ENCODE results near the gene GAD2.

The GAD2 gene

GRCh38 chr10:26303366-26303765 lies 86.8 kb downstream of the GAD2 start:
- ATAC-seq, result no peak
- TF ChIP-seq, protein P1, sequence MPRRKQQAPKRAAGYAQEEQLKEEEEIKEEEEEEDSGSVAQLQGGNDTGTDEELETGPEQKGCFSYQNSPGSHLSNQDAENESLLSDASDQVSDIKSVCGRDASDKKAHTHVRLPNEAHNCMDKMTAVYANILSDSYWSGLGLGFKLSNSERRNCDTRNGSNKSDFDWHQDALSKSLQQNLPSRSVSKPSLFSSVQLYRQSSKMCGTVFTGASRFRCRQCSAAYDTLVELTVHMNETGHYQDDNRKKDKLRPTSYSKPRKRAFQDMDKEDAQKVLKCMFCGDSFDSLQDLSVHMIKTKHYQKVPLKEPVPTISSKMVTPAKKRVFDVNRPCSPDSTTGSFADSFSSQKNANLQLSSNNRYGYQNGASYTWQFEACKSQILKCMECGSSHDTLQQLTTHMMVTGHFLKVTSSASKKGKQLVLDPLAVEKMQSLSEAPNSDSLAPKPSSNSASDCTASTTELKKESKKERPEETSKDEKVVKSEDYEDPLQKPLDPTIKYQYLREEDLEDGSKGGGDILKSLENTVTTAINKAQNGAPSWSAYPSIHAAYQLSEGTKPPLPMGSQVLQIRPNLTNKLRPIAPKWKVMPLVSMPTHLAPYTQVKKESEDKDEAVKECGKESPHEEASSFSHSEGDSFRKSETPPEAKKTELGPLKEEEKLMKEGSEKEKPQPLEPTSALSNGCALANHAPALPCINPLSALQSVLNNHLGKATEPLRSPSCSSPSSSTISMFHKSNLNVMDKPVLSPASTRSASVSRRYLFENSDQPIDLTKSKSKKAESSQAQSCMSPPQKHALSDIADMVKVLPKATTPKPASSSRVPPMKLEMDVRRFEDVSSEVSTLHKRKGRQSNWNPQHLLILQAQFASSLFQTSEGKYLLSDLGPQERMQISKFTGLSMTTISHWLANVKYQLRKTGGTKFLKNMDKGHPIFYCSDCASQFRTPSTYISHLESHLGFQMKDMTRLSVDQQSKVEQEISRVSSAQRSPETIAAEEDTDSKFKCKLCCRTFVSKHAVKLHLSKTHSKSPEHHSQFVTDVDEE (CRISPR knock-in tag; IDR thresholded peaks at IDR 0.05), result no peak
- TF ChIP-seq ZNF70 (CRISPR knock-in tag; IDR thresholded peaks at IDR 0.05) (no peak), ZFP3 (CRISPR knock-in tag; IDR thresholded peaks at IDR 0.05) (no peak)

- TF ChIP-seq TOX (CRISPR knock-in tag; IDR thresholded peaks at IDR 0.05; ENCODE audit: borderline replicate concordance), result no peak
- no peak for TF ChIP-seq ZFP3 (CRISPR knock-in tag; IDR thresholded peaks at IDR 0.05)
- TF ChIP-seq ZNF8 (CRISPR knock-in tag; IDR thresholded peaks at IDR 0.05), result no peak
- TF ChIP-seq TCF4 (CRISPR knock-in tag; IDR thresholded peaks at IDR 0.05; ENCODE audit: borderline replicate concordance), result no peak
- TF ChIP-seq, protein P2, sequence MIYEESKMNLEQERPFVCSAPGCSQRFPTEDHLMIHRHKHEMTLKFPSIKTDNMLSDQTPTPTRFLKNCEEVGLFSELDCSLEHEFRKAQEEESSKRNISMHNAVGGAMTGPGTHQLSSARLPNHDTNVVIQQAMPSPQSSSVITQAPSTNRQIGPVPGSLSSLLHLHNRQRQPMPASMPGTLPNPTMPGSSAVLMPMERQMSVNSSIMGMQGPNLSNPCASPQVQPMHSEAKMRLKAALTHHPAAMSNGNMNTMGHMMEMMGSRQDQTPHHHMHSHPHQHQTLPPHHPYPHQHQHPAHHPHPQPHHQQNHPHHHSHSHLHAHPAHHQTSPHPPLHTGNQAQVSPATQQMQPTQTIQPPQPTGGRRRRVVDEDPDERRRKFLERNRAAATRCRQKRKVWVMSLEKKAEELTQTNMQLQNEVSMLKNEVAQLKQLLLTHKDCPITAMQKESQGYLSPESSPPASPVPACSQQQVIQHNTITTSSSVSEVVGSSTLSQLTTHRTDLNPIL (CRISPR knock-in tag; IDR thresholded peaks at IDR 0.05; ENCODE audit: low read depth), result no peak
- no peak for TF ChIP-seq OSR1 (CRISPR knock-in tag; IDR thresholded peaks at IDR 0.05)
- no peak for TF ChIP-seq ISL1 (CRISPR knock-in tag; IDR thresholded peaks at IDR 0.05)
- TF ChIP-seq POU6F1 (CRISPR knock-in tag; IDR thresholded peaks at IDR 0.05; ENCODE audit: borderline replicate concordance, low read depth), result no peak
- no peak for TF ChIP-seq ZC3H10 (CRISPR knock-in tag; IDR thresholded peaks at IDR 0.05)
- no peak for TF ChIP-seq RARB (CRISPR knock-in tag; IDR thresholded peaks at IDR 0.05)
- TF ChIP-seq GLIS3 (CRISPR knock-in tag; IDR thresholded peaks at IDR 0.05), result no peak
- TF ChIP-seq CSDC2 (CRISPR knock-in tag; IDR thresholded peaks at IDR 0.05), result no peak
- no peak for TF ChIP-seq BACH2 (CRISPR knock-in tag; IDR thresholded peaks at IDR 0.05; ENCODE audit: borderline replicate concordance)
- TF ChIP-seq, protein P1 (CRISPR knock-in tag; IDR thresholded peaks at IDR 0.05), result no peak
- TF ChIP-seq ESRRG (CRISPR knock-in tag; IDR thresholded peaks at IDR 0.05), result no peak
- TF ChIP-seq CSRNP3 (CRISPR knock-in tag; IDR thresholded peaks at IDR 0.05), result no peak
- TF ChIP-seq PATZ1 (CRISPR knock-in tag; IDR thresholded peaks at IDR 0.05; ENCODE audit: borderline replicate concordance), result no peak
- no peak for ATAC-seq
Observed at GRCh38 chr10:26310361-26310760, 93.8 kb downstream of the GAD2 start.

All from SK-N-SH treated with all-trans-retinoic acid at 6 μM for 48 hours (cell line).